ENCODE data around the gene KCNE3.

DNA sequence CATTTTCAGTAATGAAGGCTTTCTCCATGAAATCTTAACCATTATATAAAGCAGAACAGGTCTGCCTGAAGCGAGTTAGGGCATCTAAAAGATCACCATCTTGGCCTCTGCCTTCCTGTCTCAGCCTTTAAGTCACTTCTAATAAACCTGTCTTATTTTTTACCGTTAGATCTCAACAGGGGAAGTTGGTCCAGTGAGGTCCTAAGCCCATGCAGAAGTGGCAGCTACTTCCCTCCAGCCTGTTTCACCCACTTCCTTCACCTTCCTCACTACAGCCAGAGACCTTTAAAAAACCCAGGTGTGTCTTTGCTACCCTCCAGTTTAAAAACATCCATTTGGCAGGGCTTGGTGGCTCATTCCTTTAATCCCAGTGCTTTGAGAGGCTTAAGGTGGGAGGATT is 40.2 kb upstream of the KCNE3 start:
- TF ChIP-seq EZH2phosphoT487 (IDR thresholded peaks at IDR 0.05; ENCODE audit: borderline replicate concordance) (no peak), POLR2A (IDR thresholded peaks at IDR 0.05; ENCODE audit: borderline replicate concordance, extremely low read depth, insufficient read depth, insufficient read length) (no peak), YY1 (IDR thresholded peaks at IDR 0.05; ENCODE audit: extremely low read depth, insufficient replicate concordance, low read depth, low read length) (no peak), CTCF (IDR thresholded peaks at IDR 0.05 in 2 of 3, conservative IDR thresholded peaks at IDR 0.05 in 1 of 3; ENCODE audit: borderline replicate concordance in 1 of 3, insufficient read depth in 1 of 3, low read depth in 2 of 3, low read length in 2 of 3) (no peak), JUND (IDR thresholded peaks at IDR 0.05) (no peak), ATF3 (IDR thresholded peaks at IDR 0.05) (no peak), SRF (IDR thresholded peaks at IDR 0.05; ENCODE audit: low read depth) (no peak), SIN3A (IDR thresholded peaks at IDR 0.05; ENCODE audit: low read depth) (no peak), CEBPB (IDR thresholded peaks at IDR 0.05; ENCODE audit: low read depth) (no peak)
- TF ChIP-seq, protein P1, sequence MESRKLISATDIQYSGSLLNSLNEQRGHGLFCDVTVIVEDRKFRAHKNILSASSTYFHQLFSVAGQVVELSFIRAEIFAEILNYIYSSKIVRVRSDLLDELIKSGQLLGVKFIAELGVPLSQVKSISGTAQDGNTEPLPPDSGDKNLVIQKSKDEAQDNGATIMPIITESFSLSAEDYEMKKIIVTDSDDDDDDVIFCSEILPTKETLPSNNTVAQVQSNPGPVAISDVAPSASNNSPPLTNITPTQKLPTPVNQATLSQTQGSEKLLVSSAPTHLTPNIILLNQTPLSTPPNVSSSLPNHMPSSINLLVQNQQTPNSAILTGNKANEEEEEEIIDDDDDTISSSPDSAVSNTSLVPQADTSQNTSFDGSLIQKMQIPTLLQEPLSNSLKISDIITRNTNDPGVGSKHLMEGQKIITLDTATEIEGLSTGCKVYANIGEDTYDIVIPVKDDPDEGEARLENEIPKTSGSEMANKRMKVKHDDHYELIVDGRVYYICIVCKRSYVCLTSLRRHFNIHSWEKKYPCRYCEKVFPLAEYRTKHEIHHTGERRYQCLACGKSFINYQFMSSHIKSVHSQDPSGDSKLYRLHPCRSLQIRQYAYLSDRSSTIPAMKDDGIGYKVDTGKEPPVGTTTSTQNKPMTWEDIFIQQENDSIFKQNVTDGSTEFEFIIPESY (IDR thresholded peaks at IDR 0.05; ENCODE audit: extremely low read depth, insufficient replicate concordance, low read length): no peak
- TF ChIP-seq, protein P2, sequence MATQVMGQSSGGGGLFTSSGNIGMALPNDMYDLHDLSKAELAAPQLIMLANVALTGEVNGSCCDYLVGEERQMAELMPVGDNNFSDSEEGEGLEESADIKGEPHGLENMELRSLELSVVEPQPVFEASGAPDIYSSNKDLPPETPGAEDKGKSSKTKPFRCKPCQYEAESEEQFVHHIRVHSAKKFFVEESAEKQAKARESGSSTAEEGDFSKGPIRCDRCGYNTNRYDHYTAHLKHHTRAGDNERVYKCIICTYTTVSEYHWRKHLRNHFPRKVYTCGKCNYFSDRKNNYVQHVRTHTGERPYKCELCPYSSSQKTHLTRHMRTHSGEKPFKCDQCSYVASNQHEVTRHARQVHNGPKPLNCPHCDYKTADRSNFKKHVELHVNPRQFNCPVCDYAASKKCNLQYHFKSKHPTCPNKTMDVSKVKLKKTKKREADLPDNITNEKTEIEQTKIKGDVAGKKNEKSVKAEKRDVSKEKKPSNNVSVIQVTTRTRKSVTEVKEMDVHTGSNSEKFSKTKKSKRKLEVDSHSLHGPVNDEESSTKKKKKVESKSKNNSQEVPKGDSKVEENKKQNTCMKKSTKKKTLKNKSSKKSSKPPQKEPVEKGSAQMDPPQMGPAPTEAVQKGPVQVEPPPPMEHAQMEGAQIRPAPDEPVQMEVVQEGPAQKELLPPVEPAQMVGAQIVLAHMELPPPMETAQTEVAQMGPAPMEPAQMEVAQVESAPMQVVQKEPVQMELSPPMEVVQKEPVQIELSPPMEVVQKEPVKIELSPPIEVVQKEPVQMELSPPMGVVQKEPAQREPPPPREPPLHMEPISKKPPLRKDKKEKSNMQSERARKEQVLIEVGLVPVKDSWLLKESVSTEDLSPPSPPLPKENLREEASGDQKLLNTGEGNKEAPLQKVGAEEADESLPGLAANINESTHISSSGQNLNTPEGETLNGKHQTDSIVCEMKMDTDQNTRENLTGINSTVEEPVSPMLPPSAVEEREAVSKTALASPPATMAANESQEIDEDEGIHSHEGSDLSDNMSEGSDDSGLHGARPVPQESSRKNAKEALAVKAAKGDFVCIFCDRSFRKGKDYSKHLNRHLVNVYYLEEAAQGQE (IDR thresholded peaks at IDR 0.05; ENCODE audit: low read depth): no peak

Measured in HCT116 (cell line).